HepG2 (cell line): ENCODE results near the gene PVR. TPM values are rescaled to one million over a fixed set of nuclear protein-coding genes. Genes with fewer than 3 reads are reported as not detected.

ENCODE experiments used
- EZH2 ChIP-seq: conservative IDR thresholded peaks from 2 replicates; pipeline ENCODE4 v1.6.1; 2012; ENCODE audit warnings: mild to moderate bottlenecking, low read depth, low read length, moderate library complexity
- NFYB ChIP-seq: sonication (generic); formaldehyde crosslinking; IDR thresholded peaks from 2 replicates; pipeline ENCODE4 v1.4.0; 2020; ENCODE audit warnings: missing genetic modification reagents
- PHF5A ChIP-seq: IDR thresholded peaks from one replicate; pipeline ENCODE4 v1.6.1; 2018; ENCODE audit warnings: low read depth, missing genetic modification reagents; ENCODE audit not compliant: unreplicated experiment
- POGZ ChIP-seq: sonication (generic); formaldehyde crosslinking; IDR thresholded peaks from 2 replicates; pipeline ENCODE4 v1.4.0; 2020; ENCODE audit warnings: mild to moderate bottlenecking, missing genetic modification reagents
- YEATS4 ChIP-seq: sonication (generic); formaldehyde crosslinking; IDR thresholded peaks from 2 replicates; pipeline ENCODE4 v1.4.0; 2020; ENCODE audit warnings: missing genetic modification reagents, borderline replicate concordance
- ZBTB7A ChIP-seq: sonication (generic); formaldehyde crosslinking; IDR thresholded peaks from 2 replicates; pipeline ENCODE4 v1.8.0; 2022; ENCODE audit warnings: mild to moderate bottlenecking, missing genetic modification reagents
- ZFP1 ChIP-seq: IDR thresholded peaks from 2 replicates; pipeline ENCODE4 v1.6.1; 2016
- ZHX2 ChIP-seq, 2 experiments: sonication (generic) in 1 of 2; formaldehyde crosslinking in 1 of 2; IDR thresholded peaks; 2 replicates each; pipeline versions ENCODE4 v1.6.1 to v1.9.0; 2014 to 2022; ENCODE audit warnings: antibody characterized with exemption in 1 of 2, borderline replicate concordance in 1 of 2, inconsistent platforms in 1 of 2, low read depth in 1 of 2, missing genetic modification reagents in 1 of 2
- ZNF224 ChIP-seq: sonication (generic); formaldehyde crosslinking; IDR thresholded peaks from 2 replicates; pipeline ENCODE4 v1.5.0; 2020; ENCODE audit warnings: mild to moderate bottlenecking, missing genetic modification reagents
- ZNF318 ChIP-seq: sonication (generic); formaldehyde crosslinking; IDR thresholded peaks from 2 replicates; pipeline ENCODE4 v1.4.0; 2020; ENCODE audit warnings: mild to moderate bottlenecking, missing genetic modification reagents
- ZNF333 ChIP-seq: sonication (generic); formaldehyde crosslinking; IDR thresholded peaks from 2 replicates; pipeline ENCODE4 v1.4.0; 2020; ENCODE audit warnings: mild to moderate bottlenecking, missing genetic modification reagents, borderline replicate concordance
- ZNF552 ChIP-seq: sonication (generic); formaldehyde crosslinking; IDR thresholded peaks from 2 replicates; pipeline ENCODE4 v1.9.0; 2022; ENCODE audit warnings: missing genetic modification reagents, mild to moderate bottlenecking, borderline replicate concordance
- ZNF564 ChIP-seq: sonication (generic); formaldehyde crosslinking; IDR thresholded peaks from 2 replicates; pipeline ENCODE4 v1.8.1; 2023; ENCODE audit warnings: mild to moderate bottlenecking, missing genetic modification reagents
- polyA plus RNA-seq, 8 experiments: library from polyadenylated mRNA; depleted of rRNA in 3 of 8; stranded (reverse) in 7 of 8; unstranded in 1 of 8; fragments of >200 nt; fragmentation: Illumina TruSeq in 4 of 8; extraction: Trizol in 4 of 8; gene quantifications; 2 replicates each; pipeline versions ENCODE4 v1.2.1 to v1.2.3, GENCODE V29; 2011 to 2016; ENCODE audit warnings: low read depth in 4 of 8, missing spikeins in 1 of 8, mixed read lengths in 1 of 8; ENCODE audit not compliant: insufficient read depth in 1 of 8
- total RNA-seq, 5 experiments: library from RNA; depleted of rRNA; stranded (reverse); fragments of >200 nt; fragmentation: Illumina TruSeq; extraction: Trizol; gene quantifications; 2 replicates each; pipeline ENCODE4 v1.2.3, GENCODE V29; 2016; ENCODE audit warnings: low read depth in 1 of 5

PVR gene
- total and polyA plus RNA-seq, 2 of the 13 experiments (the other 11 are each of a cell fraction or from before 2014, with no cell fraction given), result 43.4 to 46.6 TPM

GRCh38 chr19:44643605-44644401, at the start of gene PVR (continued):
- TF ChIP-seq ZNF333 (CRISPR knock-in tag), result no peak
- TF ChIP-seq NFYB, result no peak
- TF ChIP-seq ZNF564 (CRISPR knock-in tag), result 0 out of 2 replicates have a peak, but pooled peaks have one; percentile 6
- TF ChIP-seq EZH2, result no peak
- 0 out of 2 replicates have a peak, but pooled peaks have one; percentile 46 for TF ChIP-seq ZNF552 (CRISPR knock-in tag)
- TF ChIP-seq PHF5A (CRISPR knock-in tag), result peak; percentile 59
- 0 out of 2 replicates have a peak, but pooled peaks have one; percentile 11 for TF ChIP-seq POGZ (CRISPR knock-in tag)
- no peak; the same call in 1 of the 2 replicates for TF ChIP-seq ZBTB7A (CRISPR knock-in tag)
- TF ChIP-seq ZFP1 (CRISPR knock-in tag), result no peak
- TF ChIP-seq ZHX2 (IDR thresholded peaks at IDR 0.05; ENCODE audit: low read depth), result peak; percentile 26
- TF ChIP-seq ZHX2 (CRISPR knock-in tag; IDR thresholded peaks at IDR 0.05; ENCODE audit: borderline replicate concordance), result no peak; the same call in 1 of the 2 replicates
- no peak for TF ChIP-seq ZNF318 (CRISPR knock-in tag)
- TF ChIP-seq YEATS4 (CRISPR knock-in tag), result 0 out of 2 replicates have a peak, but pooled peaks have one; percentile 72
- no peak for TF ChIP-seq ZNF224 (CRISPR knock-in tag)
